Stromal cell of bone marrow (primary cell): ENCODE data around the gene MTHFSD.

Source experiments
- DNase-seq: peaks from one replicate; pipeline ENCODE4 v3.0.0-alpha.2; 2012; ENCODE audit warnings: low read depth

MTHFSD gene

GRCh38 chr16:86550281-86550680, 4.8 kb downstream of the MTHFSD start:
- DNase-seq = no peak

GRCh38 chr16:86549893-86550190, 5.2 kb downstream of the MTHFSD start:
- DNase-seq = no peak

GRCh38 chr16:86549076-86549892, 5.8 kb downstream of the MTHFSD start:
- DNase-seq = no peak

GRCh38 chr16:86547286-86547685, 7.7 kb downstream of the MTHFSD start:
- DNase-seq = no peak

- DNase-seq = no peak
These were observed 8.4 kb downstream of the MTHFSD start for GRCh38 chr16:86546638-86547013.

- no peak for DNase-seq
These were observed 8.9 kb downstream of the MTHFSD start for GRCh38 chr16:86545954-86546637.

GRCh38 chr16:86545481-86545880, 9.6 kb downstream of the MTHFSD start:
- no peak for DNase-seq

GRCh38 chr16:86542756-86543750, 12.0 kb downstream of the MTHFSD start:
- DNase-seq = no peak

GRCh38 chr16:86541560-86541959, 13.5 kb downstream of the MTHFSD start:
- DNase-seq = no peak

- no peak for DNase-seq
These were observed 14.1 kb downstream of the MTHFSD start for GRCh38 chr16:86540894-86541293.

- no peak for DNase-seq
These were observed 16.7 kb downstream of the MTHFSD start for GRCh38 chr16:86538196-86538780.

GRCh38 chr16:86537486-86537885, 17.5 kb downstream of the MTHFSD start:
- DNase-seq = no peak

GRCh38 chr16:86536621-86537020, 18.4 kb downstream of the MTHFSD start:
- DNase-seq = no peak

- no peak for DNase-seq
These were observed 20.0 kb downstream of the MTHFSD start for GRCh38 chr16:86534779-86535615.

- DNase-seq = no peak
These were observed 21.2 kb downstream of the MTHFSD start for GRCh38 chr16:86533767-86534351.

GRCh38 chr16:86533076-86533475, 22.0 kb downstream of the MTHFSD start:
- no peak for DNase-seq

GRCh38 chr16:86532526-86532815, 22.6 kb downstream of the MTHFSD start:
- no peak for DNase-seq

- DNase-seq = no peak
These were observed 23.2 kb downstream of the MTHFSD start for GRCh38 chr16:86531641-86532525.

GRCh38 chr16:86531191-86531545, 23.9 kb downstream of the MTHFSD start:
- DNase-seq = no peak
